ENCODE results near the gene FAM3D. TPM values are rescaled to one million over a fixed set of nuclear protein-coding genes. Genes with fewer than 3 reads are reported as not detected.
A peak's percentile ranks its signal among the peaks of the same experiment; 100 is the strongest.

FAM3D gene
- total and polyA plus RNA-seq, 2 of the 8 experiments (the other 6 are each of a cell fraction or from before 2014, with no cell fraction given) = not detected

DNA sequence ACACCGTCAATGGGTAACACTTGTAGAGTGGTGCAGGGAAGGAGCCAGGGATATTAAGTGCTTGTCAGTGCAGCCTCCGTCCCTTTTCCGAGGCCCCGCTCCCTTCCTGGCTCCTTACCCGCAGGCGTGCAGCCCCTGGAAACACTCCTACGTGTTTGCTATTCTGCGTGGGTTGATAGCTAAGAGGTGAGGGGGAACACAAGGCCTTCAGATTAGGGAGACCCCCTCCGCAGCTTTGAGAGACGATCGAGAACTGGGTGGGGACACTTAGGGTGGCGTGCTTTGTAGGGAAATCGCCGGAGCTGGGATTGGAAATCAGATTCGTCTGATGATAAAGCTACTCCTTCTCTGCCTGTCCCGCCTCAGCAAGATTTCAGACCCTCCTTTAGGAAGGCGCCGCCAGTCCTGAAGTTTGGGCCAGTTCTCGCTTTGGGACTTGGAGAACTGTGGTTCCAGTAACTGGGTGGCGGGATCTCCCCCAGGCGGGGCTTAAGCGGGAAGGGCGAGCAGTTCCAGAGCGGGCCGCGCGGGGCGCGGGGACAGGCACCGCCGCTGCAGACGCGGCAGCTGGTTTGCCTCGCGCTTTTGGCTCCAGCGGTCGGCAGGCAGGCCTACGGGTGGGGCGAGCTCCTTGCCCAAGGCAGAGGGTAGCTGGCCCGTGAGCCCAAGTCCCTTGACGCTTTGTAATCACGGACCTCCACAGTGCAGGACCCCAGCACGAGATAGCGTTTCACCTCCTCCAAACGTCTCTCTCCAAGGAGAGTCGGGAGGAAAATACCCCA is 81.4 kb downstream of the FAM3D start:
- no peaks in the 10 kb centered on the region for H3K36me3 ChIP-seq (ENCODE audit: control insufficient read depth in 2 of 4, insufficient read depth in 4 of 4, low read length in 3 of 4)
- ChIA-PET CTCF (ENCODE audit: partially characterized antibody) (interaction anchor here (1.0 to 40.0 kb wide), 11 partner anchors 9 to 60 kb away, joined by 3 to 994 read pairs (median 6); no protein-coding TSS in a partner anchor), POLR2A (ENCODE audit: partially characterized antibody) (interaction anchor here (0.6 to 1.5 kb wide), 3 partner anchors 11 to 485 kb away, joined by 3 to 8 read pairs (median 4); no protein-coding TSS in a partner anchor)
- H3K56ac ChIP-seq (replicated peaks; ENCODE audit: insufficient read length, low read depth, low read length) = no peak overlapping the region
- H3K4me3 ChIP-seq (ENCODE audit: extremely low read depth in 1 of 4, insufficient read depth in 2 of 4, low read depth in 3 of 4, low read length in 4 of 4) = peak overlapping the region; percentile 5 to 47 (median 18); a peak in 6 of 8 replicates
- peak overlapping the region; percentile 72; the same call in 1 of the 2 replicates for H2BK20ac ChIP-seq (ENCODE audit: low read length)
- H3K27ac ChIP-seq (ENCODE audit: low read depth, low read length) = no peak overlapping the region
- H3K9ac ChIP-seq (replicated peaks in 1 of 4; ENCODE audit: extremely low read depth in 1 of 4, low read depth in 3 of 4, low read length in 3 of 4) = no peak overlapping the region
- H3K18ac ChIP-seq (ENCODE audit: extremely low read depth, low read length) = no peak overlapping the region; the same call in 1 of the 2 replicates
- no peak overlapping the region for H2BK5ac ChIP-seq (ENCODE audit: low read depth, low read length)
- 0 out of 2 replicates have a peak overlapping the region, but pooled peaks have one; percentile 40 for H2AFZ ChIP-seq (ENCODE audit: low read length)
- peaks cover 2% of the 10 kb centered on the region; the same call in 1 of the 2 replicates for H3K23me2 ChIP-seq (ENCODE audit: low read depth, low read length)
- H4K20me1 ChIP-seq (replicated peaks in 1 of 2; ENCODE audit: control insufficient read depth in 1 of 2, insufficient read depth in 2 of 2, low read length in 2 of 2) = peaks cover 0 to 5% of the 10 kb centered on the region in 2 experiments
- H4K5ac ChIP-seq (ENCODE audit: insufficient read length, low read depth, low read length) = no peak overlapping the region
- H3K9me3 ChIP-seq (ENCODE audit: insufficient read depth in 2 of 2, low read depth in 1 of 2, low read length in 1 of 2) = no peaks in the 10 kb centered on the region
- H4K91ac ChIP-seq (replicated peaks; ENCODE audit: insufficient read length, low read length) = no peak overlapping the region
- no peak overlapping the region for H2AK5ac ChIP-seq (ENCODE audit: low read depth, low read length)
- FAIRE-seq = no peak
- H2BK120ac ChIP-seq (replicated peaks; ENCODE audit: low read depth, low read length) = no peak overlapping the region
- H3K79me2 ChIP-seq (ENCODE audit: control insufficient read depth in 1 of 2, insufficient read depth in 2 of 2, low read length in 2 of 2) = no peaks in the 10 kb centered on the region
- no peaks in the 10 kb centered on the region for H3K79me1 ChIP-seq (ENCODE audit: low read depth, low read length)
- peak in 1 of 2 experiments; percentile 88 for DNase-seq (ENCODE audit: low read depth in 1 of 2, low spot score in 2 of 2)
- peaks cover 5 to 21% (median 12%) of the 10 kb centered on the region in 4 experiments; a peak in 6 of 7 replicates for H3K4me1 ChIP-seq (replicated peaks in 1 of 4; ENCODE audit: control insufficient read depth in 3 of 4, insufficient read depth in 4 of 4, low read length in 3 of 4)
- H3K14ac ChIP-seq (ENCODE audit: insufficient read length) = no peak overlapping the region
- no peak overlapping the region for H3K4ac ChIP-seq (replicated peaks; ENCODE audit: insufficient read length, low read depth, low read length)
- peaks cover 7 to 35% (median 31%) of the 10 kb centered on the region in 4 experiments for H3K27me3 ChIP-seq (replicated peaks in 1 of 4; ENCODE audit: control insufficient read depth in 3 of 4, extremely low read depth in 1 of 4, insufficient read depth in 3 of 4, low read length in 3 of 4)
- peak overlapping the region; percentile 62; the same call in 1 of the 2 replicates for H2BK12ac ChIP-seq (ENCODE audit: low read depth, low read length)
- H4K8ac ChIP-seq (ENCODE audit: extremely low read depth, insufficient read depth, low read length) = no peak overlapping the region; the same call in 1 of the 2 replicates
- no peak overlapping the region for H3K23ac ChIP-seq (ENCODE audit: insufficient read length)
- peak overlapping the region; percentile 64 to 72 for H3K4me2 ChIP-seq (ENCODE audit: insufficient read depth in 1 of 2, low read depth in 2 of 2, low read length in 2 of 2)
- H2BK15ac ChIP-seq (ENCODE audit: low read length) = 0 out of 2 replicates have a peak overlapping the region, but pooled peaks have one; percentile 53
- 25% methylated on average over 44 of the region's 46 CpGs; no CpG with 5 or more reads in 1 of the 2 experiments for WGBS, 2 experiments (ENCODE audit: extremely low coverage in 1 of 2, insufficient coverage in 1 of 2, insufficient read length in 1 of 2, insufficient replicate concordance in 2 of 2, low coverage in 1 of 2, low lambda C conversion rate in 2 of 2, missing lambda C conversion rate in 1 of 2)
- TF ChIP-seq, protein P1, sequence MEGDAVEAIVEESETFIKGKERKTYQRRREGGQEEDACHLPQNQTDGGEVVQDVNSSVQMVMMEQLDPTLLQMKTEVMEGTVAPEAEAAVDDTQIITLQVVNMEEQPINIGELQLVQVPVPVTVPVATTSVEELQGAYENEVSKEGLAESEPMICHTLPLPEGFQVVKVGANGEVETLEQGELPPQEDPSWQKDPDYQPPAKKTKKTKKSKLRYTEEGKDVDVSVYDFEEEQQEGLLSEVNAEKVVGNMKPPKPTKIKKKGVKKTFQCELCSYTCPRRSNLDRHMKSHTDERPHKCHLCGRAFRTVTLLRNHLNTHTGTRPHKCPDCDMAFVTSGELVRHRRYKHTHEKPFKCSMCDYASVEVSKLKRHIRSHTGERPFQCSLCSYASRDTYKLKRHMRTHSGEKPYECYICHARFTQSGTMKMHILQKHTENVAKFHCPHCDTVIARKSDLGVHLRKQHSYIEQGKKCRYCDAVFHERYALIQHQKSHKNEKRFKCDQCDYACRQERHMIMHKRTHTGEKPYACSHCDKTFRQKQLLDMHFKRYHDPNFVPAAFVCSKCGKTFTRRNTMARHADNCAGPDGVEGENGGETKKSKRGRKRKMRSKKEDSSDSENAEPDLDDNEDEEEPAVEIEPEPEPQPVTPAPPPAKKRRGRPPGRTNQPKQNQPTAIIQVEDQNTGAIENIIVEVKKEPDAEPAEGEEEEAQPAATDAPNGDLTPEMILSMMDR (IDR thresholded peaks at IDR 0.05; ENCODE audit: control extremely low read depth in 1 of 3, insufficient read depth in 1 of 3, low read depth in 1 of 3, low read length in 3 of 3) = peak; percentile 68 to 82 (median 77)
- TF ChIP-seq CEBPB (IDR thresholded peaks at IDR 0.05; ENCODE audit: low read depth, low read length) (peak; percentile 5; the same call in 1 of the 2 replicates), CHD1 (IDR thresholded peaks at IDR 0.05; ENCODE audit: low read depth, low read length) (no peak), TEAD4 (IDR thresholded peaks at IDR 0.05; ENCODE audit: low read depth, low read length) (no peak), RBBP5 (IDR thresholded peaks at IDR 0.05; ENCODE audit: borderline replicate concordance, low read depth, low read length) (peak; percentile 62; the same call in 1 of the 2 replicates), TAF1 (IDR thresholded peaks at IDR 0.05; ENCODE audit: low read depth, low read length) (no peak), SUZ12 (IDR thresholded peaks at IDR 0.05; ENCODE audit: low read length) (0 out of 2 replicates have a peak, but pooled peaks have one; percentile 33), NRF1 (IDR thresholded peaks at IDR 0.05; ENCODE audit: low read depth, low read length) (no peak)
